Stimulated activated CD8-positive, alpha-beta memory T cell treated with anti-CD3 and anti-CD28 coated beads, Interleukin-7, amount 100 ng/mL, for 24 hours (primary cell): ENCODE measurements around the gene INMT.
"Not testable (repeated sequence)": the region's sequence is repeated elsewhere in the genome, so short reads cannot be mapped to it uniquely, and the experiment has no call there.

Source experiments
- DNase-seq: peaks from one replicate; pipeline ENCODE4 v3.0.0-alpha.2; 2020; ENCODE audit warnings: low read depth

The INMT gene

DNA sequence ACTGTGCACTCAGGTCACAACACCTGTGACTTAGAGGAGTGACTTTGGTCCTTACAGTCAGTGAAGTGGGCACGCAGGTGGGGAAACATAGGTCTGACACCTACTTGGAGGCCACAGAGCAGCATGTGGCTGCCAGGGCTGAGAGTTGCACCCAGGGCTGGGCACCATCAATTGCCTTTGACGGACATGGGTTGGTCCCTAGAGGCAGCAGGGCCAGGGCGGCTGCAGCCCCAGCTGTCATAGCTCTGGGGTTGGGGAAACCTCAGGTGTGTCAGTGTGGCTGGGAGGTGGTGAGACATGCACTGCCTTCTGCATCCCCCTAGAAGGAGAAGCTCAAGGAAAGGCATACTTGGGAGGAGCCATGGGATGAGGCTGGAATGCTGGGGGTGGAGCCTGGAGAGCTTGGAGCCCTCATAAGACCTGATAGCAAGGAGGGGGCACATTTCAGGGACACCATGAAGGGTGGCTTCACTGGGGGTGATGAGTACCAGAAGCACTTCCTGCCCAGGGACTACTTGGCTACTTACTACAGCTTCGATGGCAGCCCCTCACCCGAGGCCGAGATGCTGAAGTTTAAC is at the start of gene INMT:
INMT (plus strand) TSS at position 440 of the 578 bp plus-strand sequence; CDS start at position 456, 16 bp downstream.
- DNase-seq: no peak

- DNase-seq: no peak
Observed at GRCh38 chr7:30702200-30702599, 49.7 kb upstream of the INMT start.

DNA sequence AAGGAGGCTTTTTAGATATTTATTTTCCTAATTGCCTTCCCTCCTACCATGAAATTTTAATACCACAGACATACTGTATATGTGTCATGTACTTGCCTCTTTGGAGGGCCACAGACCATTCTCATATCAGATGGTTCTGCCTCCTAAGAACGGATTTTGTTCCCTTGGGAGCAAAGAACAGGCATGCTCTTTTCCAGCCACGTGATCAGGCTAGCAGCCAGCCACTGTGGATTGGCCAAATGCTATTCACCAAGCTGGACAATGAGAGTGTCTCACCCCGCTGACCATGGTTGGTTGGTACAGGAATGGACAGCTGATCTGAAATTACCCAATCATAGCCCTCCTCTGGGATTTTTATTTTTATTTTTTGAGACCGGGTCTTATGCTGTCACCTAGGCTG is 48.2 kb upstream of the INMT start:
- no peak for DNase-seq

GRCh38 chr7:30705008-30705407 is 46.9 kb upstream of the INMT start:
- DNase-seq: no peak

GRCh38 chr7:30705596-30705995 is 46.3 kb upstream of the INMT start:
- DNase-seq: no peak

- no peak for DNase-seq
Observed at GRCh38 chr7:30706316-30706715, 45.6 kb upstream of the INMT start.

- no peak for DNase-seq
Observed at GRCh38 chr7:30706908-30707307, 45.0 kb upstream of the INMT start.

- no peak for DNase-seq
Observed at GRCh38 chr7:30707391-30708357, 44.3 kb upstream of the INMT start.

DNA sequence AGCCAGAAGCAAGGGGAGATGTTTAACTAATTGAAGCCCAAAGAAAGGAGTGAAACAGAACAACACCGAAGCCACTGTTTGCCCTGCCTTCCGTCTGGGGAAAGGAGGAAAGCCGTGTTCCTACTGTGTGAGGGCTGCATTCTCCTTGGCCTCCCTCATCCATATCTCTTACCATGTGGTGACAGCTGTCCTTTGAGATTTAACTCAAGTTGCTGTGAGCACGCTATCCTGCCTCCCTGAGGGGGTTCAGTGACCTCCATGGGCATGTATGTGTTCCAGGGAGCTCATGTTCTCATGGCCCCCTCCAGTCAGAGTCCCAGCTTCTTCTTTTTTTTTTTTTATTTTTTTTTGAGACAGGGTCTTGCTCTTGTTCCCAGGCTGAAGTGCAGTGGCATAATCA is 43.5 kb upstream of the INMT start:
- no peak for DNase-seq

- DNase-seq: no peak
Observed at GRCh38 chr7:30708983-30709382, 43.0 kb upstream of the INMT start.

- DNase-seq: no peak
Observed at GRCh38 chr7:30709549-30709948, 42.4 kb upstream of the INMT start.

DNA sequence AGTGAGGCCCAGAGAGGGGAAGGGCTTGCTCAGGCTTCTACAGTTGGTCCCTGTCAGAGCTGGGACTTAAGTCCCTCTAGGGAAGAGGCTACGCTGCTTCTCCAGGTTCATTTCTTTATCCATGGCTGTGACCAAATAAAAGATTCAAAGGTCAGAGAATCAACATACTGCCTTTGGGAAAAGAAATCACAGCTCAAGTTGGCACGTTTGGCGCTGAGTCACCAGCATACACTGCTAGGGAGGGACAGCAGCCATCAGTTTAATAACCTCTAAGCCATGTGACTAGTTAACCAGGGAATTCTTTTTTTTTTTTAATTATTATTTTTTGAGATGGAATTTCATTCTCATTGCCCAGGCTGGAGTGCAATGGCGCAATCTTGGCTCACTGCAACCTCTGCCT is 41.3 kb upstream of the INMT start:
- DNase-seq: no peak

- DNase-seq: no peak
Observed at GRCh38 chr7:30713392-30713791, 38.5 kb upstream of the INMT start.

- DNase-seq: no peak
Observed at GRCh38 chr7:30714129-30714528, 37.8 kb upstream of the INMT start.

DNA sequence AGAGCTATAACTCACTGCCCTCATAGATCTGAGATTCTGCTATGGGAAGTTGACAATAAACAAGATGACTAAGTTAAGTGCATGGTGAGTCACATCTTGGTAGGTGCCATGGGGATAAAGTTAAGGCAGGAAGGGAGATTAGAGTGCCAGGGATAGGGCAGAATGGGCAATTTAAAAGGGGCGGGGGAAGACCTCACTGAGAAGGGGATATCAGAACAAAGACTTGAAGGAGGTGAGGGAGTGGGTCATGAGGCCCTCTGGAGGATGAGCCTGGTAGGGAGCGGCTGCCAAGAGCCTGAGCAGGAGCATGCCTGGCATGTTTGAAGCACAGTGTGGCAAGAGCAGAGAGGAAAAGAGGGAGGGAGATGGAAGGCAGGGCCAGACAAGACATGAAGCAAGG is 34.8 kb upstream of the INMT start:
- no peak for DNase-seq

DNA sequence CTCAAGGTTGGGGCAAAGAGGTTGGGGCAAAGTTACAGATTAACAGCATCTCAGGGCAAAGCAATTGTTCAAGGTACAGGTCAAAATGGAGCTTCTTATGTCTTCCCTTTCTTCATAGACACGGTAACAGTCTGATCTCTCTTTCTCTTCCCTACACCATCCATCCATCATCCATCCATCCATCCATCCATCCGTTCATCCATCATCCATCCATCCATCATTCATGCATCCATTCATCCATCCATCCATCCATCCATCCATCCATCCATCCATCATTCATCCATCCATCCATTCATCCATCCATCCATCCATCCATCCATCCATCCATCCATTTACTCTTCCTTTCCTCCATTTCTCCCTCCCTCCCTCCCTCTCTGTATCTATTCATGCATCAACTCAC is 32.5 kb upstream of the INMT start:
- DNase-seq: not testable (repeated sequence)

GRCh38 chr7:30721211-30721610 is 30.7 kb upstream of the INMT start:
- no peak for DNase-seq

DNA sequence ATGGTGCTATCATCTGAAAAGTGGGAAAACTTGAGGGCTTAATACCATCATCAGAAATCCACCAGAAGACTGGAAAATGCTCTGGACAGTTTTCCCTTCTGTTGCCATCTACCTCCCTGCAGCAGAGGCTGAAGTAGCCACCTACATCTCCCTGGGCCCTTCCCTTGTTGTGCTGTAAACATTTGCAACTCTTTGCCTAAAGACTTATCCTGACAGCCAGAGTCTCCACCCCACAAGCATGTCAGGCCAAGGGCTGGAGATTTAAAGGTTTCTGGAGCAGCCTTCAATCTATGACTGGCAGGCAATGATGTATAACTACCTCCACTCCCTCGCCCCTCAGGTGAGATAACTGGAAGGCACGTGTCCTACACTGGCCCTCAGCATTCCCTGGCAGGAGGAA is 29.7 kb upstream of the INMT start:
- no peak for DNase-seq

- DNase-seq: no peak
Observed at GRCh38 chr7:30722671-30723070, 29.3 kb upstream of the INMT start.

- DNase-seq: no peak
Observed at GRCh38 chr7:30723776-30724175, 28.2 kb upstream of the INMT start.

DNA sequence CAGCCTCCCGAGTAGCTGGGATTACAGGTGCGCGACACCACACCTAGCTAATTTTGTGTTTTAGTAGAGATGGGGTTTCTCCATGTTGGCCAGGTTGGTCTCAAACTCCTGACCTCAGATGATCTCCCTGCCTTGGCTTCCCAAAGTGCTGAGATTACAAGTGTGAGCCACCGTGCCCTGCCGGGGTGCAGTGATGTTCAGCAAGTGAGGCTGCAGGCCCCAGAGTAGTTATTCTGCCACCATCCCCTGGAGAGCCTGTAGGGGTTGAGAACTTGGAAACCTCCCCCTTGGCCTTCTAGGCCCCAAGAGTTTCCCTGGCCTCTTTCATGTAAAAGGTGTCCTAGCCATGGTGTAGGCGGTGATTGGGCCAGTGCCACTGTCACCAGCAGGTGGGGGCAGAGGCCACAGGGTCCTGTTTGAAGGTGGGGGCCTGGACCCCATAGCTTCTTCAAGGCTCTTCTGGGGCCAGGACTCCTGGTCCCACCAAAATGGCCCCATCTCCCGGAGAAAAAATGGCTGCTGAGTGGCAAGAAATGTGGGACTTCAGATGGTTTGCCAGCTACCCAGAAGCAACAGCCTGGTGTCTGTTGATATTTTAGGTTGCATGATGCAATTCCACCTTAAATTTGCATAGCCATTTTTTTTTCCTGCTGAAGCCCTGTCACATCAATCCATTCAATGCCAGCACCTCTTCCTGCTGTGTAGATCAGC is 25.5 kb upstream of the INMT start:
- no peak for DNase-seq

DNA sequence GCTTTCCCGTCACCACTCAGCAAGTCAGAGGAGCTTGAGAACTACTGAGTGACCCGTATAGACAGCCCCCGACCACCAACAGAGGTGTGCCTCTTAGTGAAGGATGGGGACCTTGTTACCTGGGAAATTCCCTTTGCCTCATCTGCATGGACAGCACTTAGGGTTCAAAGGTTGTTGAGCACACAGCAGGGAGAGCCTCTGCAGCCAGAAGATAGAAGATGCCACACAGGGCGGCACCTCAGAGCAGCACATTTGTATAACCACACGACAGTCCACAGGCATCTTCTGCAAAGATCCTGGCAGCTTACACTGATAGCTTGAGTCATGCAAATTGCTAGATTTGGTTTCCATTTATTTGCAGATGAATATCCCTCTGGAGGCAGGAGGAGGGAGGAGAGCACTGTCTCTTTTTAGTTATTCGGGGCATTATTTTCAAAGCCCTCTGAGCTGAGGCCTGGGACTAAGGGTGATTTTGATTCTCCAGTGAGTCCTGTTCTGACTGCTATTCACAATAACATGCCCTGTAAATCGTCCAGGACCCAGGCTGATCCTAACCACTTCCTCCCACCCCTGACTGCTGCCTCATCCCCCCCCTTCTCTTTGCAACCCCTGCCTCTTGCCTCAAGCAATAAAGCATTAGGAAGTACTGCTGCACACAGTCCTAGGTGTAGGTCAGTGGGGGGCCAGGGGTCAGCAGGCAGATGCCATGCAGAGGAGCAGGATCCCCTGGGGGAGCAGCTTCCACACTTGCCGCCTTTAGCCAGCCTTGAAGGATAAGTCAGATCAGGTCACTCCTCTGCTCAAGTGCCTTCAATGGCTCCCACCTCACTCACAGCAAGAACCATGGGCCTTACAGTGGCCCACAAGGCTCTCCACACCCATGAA is 24.6 kb upstream of the INMT start:
- DNase-seq: no peak
